GM18507 (cell line): ENCODE measurements around the gene DUSP23.

Experiments used
- DNase-seq: peaks from one replicate; pipeline ENCODE4 v3.0.0; 2011; ENCODE audit warnings: low read depth; ENCODE audit not compliant: insufficient read length; ENCODE audit errors: extremely low spot score
- FAIRE-seq: peaks from 2 replicates; lab custom pipeline; 2011; peaks lifted over from hg19 to GRCh38; lab: Jason Lieb, UNC

DUSP23 gene

GRCh38 chr1:159826441-159827101 lies 45.8 kb downstream of the DUSP23 start, which contains the start of gene SLAMF8:
SLAMF8 (plus strand) TSS chr1:159826873; CDS start chr1:159826899, 26 bp downstream.
- DNase-seq = peak; percentile 25

GRCh38 chr1:159827102-159827490 lies 46.3 kb downstream of the DUSP23 start:
- no peak for DNase-seq
- FAIRE-seq = no peak

More at GRCh38 chr1:159826441-159827101, 45.8 kb downstream of the DUSP23 start, which contains the start of gene SLAMF8:
- peak; percentile 86 for FAIRE-seq

GRCh38 chr1:159827549-159827948 lies 46.8 kb downstream of the DUSP23 start:
- FAIRE-seq (peak; percentile 38), DNase-seq (no peak)

- FAIRE-seq = no peak
- DNase-seq = no peak
Observed at GRCh38 chr1:159828176-159828575, 47.4 kb downstream of the DUSP23 start.

- peak; percentile 46 for FAIRE-seq
Observed at GRCh38 chr1:159828581-159829272, 48.0 kb downstream of the DUSP23 start.

GRCh38 chr1:159829273-159829634 lies 48.5 kb downstream of the DUSP23 start:
- no peak for DNase-seq
- FAIRE-seq = peak; percentile 77

More at GRCh38 chr1:159828581-159829272, 48.0 kb downstream of the DUSP23 start:
- DNase-seq = no peak

GRCh38 chr1:159829822-159830465 lies 49.2 kb downstream of the DUSP23 start:
- FAIRE-seq (no peak), DNase-seq (no peak)

GRCh38 chr1:159830722-159831121 lies 50.0 kb downstream of the DUSP23 start:
- no peak for DNase-seq
- FAIRE-seq = no peak

GRCh38 chr1:159831412-159832141 lies 50.8 kb downstream of the DUSP23 start:
- no peak for DNase-seq

More at GRCh38 chr1:159831412-159832141, 50.8 kb downstream of the DUSP23 start:
- no peak for FAIRE-seq
